AML-193 (cell line): ENCODE measurements around the gene MSH2.
A peak's percentile ranks its signal among the peaks of the same experiment; 100 is the strongest.
"Not testable (repeated sequence)": the region's sequence is repeated elsewhere in the genome, so short reads cannot be mapped to it uniquely, and the experiment has no call there.

Source experiments
- DNase-seq, 2 experiments: peaks; one replicate each; lab custom pipeline; 2025; lab: John Stamatoyannopoulos, UW

Gene MSH2

DNA sequence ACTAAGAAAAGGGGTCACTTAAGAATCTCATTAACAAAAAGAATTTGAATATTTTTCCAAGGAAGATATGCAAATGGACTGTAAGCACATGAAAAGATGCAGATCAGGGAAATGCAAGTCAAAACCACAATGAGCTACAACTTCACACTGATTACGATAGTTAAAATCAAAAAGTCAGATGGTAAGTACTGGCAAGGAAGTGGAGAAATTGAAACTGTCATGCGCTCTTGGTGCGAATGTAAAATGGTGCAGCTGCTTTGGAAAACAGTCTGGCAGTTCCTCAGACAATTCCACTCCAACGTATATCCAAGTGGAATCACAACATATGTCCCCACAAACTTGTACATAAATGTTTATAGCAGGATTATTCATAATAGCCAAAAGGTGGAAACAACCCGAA lies 81.4 kb downstream of the MSH2 start:
- no peak for DNase-seq

DNA sequence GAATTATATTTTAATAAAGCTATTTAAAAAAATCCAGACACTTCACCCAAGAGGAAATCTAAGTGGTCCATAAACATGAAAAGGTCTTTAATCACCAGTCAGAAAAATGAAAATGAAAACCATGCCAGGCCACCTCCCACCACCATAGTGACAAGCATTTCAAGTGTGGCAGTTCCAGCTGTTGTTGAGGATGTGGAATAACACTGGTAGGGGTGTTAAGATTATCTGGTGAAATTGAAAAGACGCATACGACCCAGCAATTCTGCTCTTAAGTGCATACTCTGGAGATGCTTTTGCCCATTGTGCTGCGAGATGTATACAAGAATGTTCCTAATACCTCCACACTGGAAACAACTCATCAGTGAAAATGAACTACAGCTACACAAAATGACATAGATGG lies 82.2 kb downstream of the MSH2 start:
- DNase-seq, result no peak

DNA sequence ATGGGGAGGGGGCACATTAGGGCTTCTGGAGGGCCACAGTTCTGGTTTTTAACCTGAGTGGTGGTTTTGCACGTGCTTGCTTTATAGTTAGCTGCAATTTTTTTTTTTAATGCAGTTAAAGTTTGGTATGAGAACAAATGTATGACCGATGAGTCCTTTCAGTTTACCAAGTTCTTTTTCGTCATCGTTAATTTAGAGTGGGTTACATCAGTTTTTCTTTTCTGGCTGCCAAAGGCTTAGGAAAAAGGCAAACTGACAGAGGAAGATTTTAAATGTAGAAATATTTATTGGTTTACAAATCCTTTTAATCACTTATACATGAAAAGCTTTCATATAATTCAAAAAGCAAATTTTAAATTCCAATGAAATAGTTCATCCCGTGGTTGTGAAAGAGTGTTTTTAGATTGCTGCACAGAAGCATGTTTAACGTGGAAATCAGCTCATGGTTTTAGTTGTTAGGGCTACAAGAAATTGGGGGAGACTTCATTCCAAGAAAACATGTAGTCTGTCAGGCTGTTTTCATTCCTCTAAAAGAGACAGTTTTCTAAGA lies 82.9 kb downstream of the MSH2 start:
- no peak for DNase-seq

DNA sequence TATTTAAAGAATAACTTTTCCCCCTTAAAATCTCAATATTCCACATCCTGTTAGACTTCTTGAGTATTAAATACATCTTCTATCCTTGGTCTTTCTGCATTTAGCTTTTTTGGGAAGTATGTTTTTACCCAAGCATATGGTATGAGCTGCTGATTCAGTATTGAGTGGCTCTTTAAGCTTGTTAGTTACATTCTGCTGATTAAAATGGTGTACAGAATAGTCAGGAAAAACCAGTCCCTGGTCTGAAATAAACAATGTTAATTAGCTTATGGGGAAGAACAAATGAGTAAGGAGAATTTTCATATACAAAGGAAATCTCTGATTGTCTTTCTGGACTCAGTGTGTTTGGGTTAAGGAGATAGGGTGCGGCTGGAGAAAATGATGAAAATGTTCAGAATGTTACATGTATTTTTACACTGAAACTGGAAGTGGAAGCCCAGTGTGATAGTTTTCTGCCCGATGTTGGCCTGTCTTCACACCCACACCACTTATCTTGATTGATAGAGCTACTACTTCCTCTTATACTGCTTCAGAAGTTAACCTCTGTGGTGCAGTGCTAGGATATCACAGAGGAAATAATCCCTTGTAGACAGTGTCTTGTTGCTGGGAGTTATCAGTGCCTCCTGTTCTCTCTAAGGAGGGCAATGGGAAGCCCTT lies 84.0 kb downstream of the MSH2 start:
- peak in 1 of 2 experiments; percentile 1 for DNase-seq

DNA sequence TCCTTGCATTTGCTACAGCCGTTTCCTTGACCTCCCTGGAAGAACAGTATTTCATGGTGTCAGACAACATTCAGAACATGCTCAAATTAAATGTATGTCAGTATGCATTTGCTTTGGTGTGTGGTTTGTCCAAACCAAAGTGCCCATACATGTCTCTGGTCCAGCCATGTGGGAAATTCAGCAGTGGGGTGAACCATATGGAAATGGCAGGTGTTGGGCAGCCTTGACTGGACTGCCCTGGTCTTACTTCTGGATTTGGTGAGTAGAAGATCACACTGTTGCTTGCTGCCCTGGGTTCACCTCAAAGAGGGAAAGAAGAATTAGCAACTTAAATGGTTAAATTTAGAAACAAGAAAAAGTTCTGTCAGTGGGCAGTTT lies 84.5 kb downstream of the MSH2 start:
- DNase-seq, result no peak

DNA sequence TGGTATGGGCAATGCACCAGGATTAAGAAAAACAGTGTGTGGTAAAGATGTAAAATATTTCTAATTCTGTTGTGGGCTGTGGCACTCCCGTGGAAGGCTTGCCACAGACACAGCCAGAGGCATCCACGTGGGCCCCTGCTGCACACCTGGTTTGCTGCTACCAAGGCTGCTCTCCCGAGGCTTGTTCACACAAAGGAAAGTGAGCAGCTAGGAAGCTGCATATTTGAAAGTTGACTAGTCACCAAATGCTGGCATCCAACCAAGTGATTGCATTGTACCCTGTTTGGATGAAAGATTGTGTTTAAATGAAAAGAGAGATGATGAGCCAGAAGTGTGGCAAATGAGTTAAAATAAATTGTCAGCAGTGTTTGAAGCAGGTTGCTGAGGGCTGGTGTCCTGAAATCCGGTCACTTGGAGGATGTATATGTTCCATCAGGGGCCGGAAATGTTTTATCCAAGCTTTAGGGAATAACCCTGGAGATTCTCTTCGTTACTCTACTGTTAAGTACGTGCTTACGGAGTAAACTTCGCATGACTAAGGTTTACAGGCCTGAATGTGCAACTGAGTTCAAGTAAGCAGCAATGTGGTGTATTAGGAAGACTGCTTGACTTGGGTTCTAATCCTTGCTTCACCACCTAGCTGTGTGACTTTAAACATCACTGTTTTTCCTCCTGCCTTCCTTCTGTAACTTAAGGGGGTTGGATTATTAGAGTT lies 86.1 kb downstream of the MSH2 start:
- no peak for DNase-seq

DNA sequence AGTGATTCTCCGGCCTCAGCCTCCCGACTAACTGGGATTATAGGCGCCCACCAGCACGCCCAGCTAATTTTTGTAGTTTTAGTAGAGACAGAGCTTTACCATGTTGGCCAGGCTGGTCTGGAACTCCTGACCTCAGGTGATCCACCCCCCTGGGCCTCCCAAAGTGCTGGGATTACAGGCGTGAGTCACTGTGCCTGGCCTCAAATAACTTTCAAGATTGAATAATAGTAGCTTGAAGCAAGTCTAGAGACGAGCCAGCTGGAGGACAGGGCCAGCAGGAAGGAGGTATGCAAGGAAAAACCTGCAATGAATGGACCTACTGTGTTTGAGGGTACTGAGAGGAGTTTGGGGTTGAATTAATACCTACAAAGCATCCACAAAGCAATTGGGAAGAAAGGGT lies 87.5 kb downstream of the MSH2 start:
- no peak for DNase-seq

DNA sequence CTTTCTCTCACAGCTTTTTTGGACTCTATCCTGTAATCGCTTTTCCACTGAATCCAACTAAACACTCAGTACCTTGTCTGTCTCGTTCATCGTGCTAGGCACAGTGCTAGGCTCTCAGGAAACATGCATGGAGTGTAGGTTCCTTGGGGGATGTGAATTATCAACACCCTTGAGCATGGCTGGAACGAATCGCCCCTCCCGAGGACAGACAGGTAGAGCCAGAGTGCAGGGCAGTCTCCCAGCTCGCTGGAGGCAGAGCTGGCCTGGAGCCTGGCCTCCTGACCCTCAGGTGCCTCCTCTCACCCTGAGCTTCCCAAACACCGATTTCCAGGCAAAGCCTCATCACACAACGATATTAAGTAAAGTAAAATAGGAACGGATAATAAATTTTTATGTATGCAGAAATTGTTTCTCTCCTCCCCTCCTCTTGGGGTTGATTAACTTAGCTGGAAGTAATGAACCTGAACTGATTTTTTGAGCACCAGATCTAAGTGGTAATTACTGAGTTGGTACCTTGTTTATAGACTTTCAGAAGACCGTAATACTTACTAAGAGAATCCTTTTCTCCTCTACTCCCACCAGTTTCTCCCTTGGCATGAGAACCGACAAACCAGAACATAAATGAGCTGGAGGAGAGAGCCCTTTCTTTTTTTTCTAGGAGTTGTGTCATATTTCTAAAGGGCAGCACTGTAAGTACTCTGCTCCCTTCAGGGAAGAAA lies 90.5 kb downstream of the MSH2 start:
- DNase-seq, result no peak

DNA sequence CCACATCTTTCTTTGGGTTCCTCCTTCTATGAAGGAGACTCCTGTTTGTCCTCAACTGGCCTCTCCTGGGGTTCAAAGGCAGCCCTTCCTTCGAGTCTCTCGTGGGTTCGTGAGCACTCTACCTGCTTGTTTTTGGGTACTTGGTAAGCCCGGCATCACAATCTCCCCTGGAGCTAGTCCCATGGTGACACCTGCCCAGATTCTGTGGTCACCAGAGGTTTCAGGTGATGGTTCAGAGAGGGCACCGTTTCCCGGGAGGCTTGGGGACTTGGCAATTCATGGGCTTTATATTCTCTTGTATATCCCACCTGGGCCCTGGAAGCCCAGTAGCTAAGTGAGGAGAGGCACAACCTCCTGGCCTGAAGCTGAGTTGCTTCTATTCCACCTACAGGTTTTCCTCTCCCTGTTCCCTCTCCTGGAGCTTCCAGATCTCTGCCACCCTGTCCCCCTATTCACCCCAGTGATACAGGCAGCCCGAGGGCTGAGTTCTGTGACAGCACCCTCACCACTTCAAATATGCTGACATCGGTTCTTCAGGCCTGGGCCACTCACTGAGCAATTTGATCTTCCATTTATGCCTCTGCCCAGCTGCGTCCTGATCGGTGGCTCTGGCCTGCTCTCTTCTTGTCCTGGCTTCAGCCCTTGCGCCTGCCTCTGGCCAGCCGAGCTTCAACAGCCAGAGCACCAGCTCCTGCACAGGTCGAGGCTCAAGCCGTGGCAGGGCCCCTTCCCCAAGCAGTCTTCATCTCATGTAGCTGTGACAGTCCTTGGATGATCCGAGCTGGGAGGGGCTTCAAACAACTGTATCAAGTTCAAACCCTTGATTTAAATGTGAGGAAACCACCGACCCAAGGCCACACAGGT lies 91.5 kb downstream of the MSH2 start:
- DNase-seq, result no peak

DNA sequence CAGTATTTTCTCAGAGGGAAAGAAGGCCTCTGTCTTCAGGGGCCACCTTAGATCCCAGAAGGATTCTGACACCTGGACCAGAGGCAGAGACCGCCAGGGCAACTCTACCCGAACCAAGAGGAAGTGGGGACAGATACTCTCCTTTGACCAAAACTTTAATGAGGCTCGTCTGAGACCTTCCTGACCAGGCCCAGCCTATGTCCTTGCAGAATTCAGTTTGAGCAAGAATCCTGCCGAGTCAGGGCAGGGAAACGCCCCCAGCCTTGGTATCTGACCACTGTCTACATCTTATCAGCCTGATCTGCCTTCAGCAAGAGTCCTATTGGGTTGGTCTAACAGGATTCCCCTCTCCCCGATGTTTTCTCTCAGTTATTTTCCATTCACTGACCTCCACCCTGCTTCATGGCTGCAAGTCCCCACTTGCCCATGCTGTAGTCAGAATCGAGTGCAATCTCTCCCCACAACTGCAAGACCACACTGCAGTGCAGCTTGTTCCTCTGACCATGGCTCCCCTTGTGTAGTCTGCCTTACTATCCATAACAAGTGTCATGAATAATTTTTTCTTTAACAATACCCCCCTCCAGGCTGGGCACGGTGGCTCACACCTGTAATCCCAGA lies 95.0 kb downstream of the MSH2 start:
- DNase-seq, result no peak

DNA sequence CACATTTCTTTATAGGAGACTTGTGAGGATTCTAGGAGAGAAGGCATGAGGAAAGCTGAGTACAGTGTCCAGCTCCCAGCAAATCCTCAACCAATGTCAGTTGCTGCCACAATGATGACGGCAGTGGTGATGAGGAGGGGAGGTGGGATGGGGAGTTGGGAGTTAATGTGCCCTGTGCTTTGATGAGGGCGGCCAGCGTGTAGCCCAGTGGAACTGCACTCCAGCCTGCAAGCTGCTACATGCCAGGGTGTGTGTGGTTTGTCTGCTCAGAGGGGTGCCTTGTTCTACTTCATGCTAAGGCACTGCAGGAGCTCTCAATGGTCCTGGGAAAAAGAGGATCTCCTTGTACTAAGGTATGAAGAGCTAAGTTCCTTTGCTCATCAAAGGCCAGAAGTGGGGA lies 96.1 kb downstream of the MSH2 start:
- no peak for DNase-seq

DNA sequence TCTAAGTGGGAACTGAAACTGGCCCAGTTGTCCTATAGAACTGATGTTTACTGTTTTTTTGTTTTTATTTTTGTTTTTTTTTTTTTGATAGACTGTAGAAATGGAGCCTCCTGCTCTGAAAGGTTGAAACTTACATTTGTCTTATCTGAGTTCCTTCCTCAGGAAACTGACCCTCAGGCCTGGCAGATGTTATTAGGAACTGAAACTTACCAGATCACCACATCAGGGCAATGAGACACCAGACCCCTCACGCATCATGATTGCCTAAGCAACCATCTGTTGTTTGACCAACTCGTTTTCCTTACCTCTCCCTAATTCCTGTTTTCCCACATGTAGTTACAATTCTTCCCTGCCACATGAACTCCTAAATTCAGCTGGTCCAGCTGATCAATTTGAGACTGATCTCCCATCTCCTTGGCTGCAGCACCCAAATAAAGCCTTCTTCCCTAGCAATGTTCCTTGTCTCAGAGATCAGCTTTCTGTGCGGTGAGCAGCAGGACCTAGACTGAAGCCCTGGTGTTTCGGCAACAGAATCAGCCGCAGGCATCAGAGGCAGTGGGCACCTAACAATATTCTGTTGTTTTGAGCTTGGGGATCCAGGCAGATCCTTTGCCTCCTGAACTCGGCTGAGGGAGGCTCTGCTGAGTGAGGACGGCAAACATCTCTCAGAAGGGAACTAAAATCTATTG lies 96.8 kb downstream of the MSH2 start:
- no peak for DNase-seq

DNA sequence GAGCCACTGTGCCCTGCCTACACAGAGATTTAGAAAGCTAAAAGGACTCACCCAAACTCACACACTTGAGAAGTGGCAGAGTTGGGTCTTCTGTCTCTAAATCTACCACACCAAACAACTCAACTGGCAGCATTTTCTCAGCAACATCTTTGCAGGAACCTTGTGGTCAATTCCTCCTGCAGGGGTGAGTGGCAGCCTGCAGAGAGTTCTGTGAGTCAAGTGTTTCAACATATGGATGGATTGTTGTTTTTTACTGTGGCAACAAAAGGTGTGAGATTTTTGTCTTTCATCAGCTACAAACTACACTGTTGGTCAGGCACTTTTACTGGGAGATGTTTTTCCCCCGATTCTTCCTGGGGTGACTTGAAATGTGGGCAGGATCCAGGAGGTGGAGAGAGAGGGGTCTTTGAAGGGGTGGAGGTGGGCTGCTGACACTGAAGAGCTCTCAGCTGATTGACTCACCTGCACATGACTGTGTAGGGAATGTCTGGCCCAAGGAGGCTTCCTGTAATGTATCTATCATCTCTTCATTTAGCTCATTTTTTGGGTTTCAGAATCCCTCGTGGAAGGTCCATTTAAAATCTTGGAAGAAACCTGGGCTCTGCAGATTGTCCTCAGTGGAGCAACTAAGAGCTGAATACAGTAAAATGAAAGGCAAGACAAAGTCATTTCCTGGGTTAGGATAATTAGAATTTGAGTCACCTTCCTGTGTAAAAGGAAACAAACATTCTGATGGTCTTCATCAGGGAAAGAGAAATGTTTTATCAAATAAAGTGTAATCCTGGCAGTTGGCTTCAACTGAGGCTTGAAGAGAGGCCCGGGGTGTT lies 98.6 kb downstream of the MSH2 start:
- no peak for DNase-seq

DNA sequence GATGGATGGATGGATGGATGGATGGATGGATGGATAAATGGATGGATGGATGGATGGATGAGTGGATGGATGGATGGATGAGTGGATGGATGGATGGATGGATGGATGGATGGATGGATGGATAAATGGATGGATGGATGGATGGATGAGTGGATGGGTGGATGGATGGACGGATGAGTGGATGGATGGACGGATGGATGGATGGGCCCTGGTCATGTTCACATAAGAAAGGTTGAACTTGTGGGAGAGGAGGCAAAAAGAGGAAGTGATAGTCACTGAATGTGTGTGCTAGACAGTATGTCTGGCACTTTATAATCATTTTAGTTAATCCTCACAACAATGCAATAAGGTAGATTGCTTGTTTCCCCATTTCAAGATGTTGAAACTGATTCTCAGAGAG lies 99.5 kb downstream of the MSH2 start:
- DNase-seq, result not testable (repeated sequence)

DNA sequence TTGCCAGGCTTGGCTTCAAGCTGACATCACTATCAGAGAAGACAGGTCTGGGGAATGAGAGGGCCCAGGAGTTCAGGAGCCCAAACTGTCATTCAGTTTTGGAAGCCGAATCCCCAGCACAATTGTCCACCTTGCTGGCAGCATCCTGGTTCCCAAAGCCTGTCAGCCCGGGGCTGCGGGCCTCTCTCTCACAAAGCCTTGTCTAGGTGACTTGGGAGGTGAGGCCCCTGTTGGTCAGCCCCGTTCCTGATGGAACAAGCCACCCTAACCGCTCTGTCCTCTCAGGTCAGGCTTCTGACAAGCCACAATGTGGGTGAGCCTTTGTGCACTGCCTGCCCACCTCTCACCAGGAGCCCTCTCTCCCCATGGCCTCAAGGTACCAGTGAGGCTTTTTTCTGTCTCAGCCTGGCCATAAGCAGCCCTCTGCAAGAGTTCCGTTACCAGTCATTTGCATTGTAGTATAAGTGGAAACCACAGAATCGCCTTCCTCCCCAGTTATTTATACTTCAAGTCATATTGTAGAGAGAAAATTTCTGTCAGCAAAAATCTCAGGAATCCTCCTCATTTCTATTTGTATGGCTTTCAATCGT lies 100.6 kb downstream of the MSH2 start:
- no peak for DNase-seq

DNA sequence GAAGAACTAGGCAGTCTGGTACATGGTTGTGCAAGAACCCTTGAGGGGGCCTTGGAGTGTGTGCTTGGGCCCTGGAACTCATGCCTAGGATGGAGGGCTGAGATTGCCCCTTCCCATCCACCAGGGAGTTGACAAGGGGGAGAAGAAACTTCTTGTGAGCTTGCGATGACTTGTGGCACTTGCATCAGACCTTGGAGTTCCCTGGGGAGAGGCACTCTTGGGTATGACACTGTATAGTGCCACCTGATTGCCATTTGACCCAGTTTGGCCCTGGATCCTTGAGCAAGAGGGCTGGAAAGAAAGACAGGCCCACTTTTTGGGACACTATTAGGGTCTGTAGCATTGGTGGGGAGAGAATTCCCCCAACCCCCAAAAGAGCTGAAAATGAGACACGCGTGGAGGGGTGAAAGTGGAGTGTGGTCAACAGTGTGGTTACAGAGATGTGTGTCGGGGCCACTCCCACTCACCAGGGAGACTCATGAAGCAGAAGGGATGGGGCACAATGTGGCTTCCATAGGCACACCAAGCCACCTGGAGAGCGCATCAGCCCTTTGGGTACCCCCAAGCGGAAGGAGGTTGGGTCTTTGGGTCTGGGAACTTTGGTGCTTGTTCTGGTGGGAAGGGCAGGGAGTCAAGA lies 101.3 kb downstream of the MSH2 start:
- no peak for DNase-seq

DNA sequence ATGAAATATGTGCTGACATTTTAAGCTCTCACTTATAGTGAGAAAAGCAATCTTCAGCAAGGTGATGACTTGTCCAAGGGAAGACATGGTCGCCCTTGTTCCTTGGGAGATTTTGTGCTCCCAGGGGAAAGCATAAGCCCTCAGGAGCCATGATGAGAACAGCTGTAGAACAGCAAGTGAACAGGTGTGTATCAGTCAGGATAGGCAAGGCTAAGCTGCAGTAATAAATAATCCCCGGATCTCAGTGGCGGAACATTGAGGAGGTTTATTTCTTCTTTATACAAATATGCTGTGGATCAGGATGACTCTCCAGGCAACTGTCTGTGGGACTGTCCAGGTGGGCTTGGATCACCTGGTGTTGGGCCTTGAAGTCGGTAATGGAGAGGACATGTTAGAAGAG lies 103.1 kb downstream of the MSH2 start:
- DNase-seq, result no peak

DNA sequence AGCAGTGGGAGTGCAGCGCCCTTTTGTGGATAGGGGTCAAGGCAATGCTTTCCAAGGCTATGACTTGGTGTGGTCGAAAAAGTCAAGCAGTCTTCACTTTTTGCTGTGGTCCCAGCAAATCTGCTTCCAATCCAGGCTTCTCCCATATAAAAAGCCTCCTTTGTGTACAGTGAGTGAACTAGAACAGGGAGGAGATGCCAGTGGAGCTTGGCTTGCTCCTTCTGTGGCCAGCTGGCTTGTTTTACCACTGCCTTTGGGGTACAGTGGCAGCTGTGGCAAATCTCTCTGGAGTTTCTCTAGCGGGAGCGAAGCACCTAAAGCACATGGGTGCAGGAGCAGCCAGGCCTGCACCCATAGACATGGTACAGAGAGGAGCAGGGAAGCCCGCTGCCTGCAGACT lies 103.5 kb downstream of the MSH2 start:
- no peak for DNase-seq

DNA sequence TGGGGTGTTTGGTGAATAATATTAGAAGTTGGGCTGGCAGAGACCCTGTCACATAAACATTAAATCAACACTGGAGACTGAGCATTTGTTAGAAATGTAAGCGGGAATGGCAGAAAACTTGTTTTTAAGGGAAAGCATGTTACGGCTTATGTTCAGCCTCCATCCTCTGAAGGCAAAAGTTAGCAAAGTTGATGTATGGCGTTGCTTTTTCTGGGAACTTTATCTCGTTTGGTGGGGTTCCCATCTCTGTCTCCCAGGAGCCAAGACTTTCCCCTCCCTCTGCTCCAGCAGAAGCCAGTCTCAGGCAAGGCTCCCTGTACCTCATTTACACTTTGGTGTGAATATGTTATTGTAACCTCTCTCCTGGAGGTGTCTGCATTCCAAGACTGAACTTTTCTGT lies 105.1 kb downstream of the MSH2 start:
- DNase-seq, result no peak
